G401.6 (cell line): ENCODE data around the gene CMKLR1.

Source experiments
- FAIRE-seq: peaks from 2 replicates; lab custom pipeline; 2012; peaks lifted over from hg19 to GRCh38; lab: Jason Lieb, UNC

Gene CMKLR1

GRCh38 chr12:108260969-108261368 is 78.1 kb downstream of the CMKLR1 start:
- no peak for FAIRE-seq

DNA sequence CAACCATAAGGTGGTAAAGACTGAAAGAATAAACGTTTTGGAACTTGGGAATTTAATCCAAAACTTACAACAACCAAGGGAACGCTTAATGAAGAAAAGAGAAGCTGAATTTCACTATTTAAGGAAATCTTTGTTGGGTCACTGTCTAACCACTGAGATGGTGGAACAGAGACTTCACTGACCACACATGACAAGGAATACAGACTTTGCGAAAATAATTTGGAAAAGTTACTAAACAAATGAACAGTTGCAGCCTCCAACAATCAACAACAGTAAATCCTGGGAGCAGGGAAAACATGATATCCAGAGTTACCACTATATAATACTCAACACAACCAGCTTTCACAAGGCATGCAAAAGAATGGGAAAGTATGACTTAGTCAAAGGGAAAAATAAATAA is 79.1 kb downstream of the CMKLR1 start:
- FAIRE-seq = no peak

- FAIRE-seq = no peak
Measured at GRCh38 chr12:108257610-108258106, 81.5 kb downstream of the CMKLR1 start.

- FAIRE-seq = no peak
Measured at GRCh38 chr12:108257004-108257403, 82.1 kb downstream of the CMKLR1 start.

- no peak for FAIRE-seq
Measured at GRCh38 chr12:108255252-108255602, 83.9 kb downstream of the CMKLR1 start.

- FAIRE-seq = no peak
Measured at GRCh38 chr12:108254517-108255251, 84.4 kb downstream of the CMKLR1 start.

DNA sequence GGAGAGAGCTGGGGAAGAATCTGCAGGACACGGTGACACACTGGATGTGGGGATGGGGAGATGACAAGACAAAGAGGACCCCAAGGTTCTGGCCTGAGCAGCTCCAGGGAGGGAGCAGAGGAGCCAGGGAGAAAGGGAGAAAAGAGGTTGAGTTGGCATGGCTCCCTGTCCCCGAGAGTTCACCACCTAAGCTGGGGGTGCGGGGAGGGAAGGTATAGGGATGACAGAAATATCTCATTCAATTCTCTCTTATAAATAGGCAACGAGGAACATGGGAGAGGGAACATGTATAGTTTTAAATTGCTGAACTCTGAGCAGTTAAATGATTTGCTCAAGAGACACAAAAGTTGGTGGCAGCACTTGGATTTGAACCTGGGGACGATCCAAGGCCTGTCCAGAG is 85.1 kb downstream of the CMKLR1 start:
- FAIRE-seq = no peak

DNA sequence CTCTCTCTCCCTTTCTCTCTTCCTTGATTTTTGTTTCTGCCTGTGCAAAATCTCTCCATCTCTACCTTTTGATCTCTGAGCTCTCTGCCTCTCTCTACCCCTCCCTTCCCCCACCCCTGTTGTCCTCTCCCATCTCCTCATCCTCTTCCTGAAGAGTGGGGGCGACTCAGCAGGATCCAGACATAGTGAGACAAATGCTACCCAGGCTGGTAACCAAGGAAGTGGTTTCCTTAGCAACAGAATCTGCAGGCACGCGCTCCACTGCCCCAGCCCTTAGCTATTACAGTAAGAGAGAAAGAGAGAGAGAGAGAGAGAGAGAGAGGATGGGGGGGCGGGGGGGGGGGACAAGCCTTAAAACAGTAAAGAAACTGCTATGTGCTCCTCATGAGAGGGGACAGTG is 85.6 kb downstream of the CMKLR1 start:
- FAIRE-seq = no peak

DNA sequence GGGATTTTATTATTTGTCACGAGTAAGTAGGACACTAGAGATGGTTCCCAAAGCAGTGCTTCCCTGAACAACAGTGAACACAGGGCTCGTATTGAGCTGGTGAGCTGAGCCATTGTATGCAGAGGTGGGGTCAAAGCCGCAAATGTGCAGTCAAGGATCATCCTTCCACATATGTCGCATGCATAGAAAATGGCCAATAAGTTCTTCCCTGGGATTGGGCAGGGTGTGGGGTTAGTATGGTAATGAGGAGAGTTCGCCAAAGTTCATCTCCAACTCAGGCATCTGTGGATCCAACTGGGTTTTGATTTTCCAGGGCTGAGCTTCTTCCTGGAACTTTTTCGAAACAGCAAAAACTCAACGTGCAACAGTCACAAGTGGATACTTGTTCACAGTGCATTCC is 86.6 kb downstream of the CMKLR1 start:
- no peak for FAIRE-seq

- no peak for FAIRE-seq
Measured at GRCh38 chr12:108248011-108248410, 91.1 kb downstream of the CMKLR1 start.

DNA sequence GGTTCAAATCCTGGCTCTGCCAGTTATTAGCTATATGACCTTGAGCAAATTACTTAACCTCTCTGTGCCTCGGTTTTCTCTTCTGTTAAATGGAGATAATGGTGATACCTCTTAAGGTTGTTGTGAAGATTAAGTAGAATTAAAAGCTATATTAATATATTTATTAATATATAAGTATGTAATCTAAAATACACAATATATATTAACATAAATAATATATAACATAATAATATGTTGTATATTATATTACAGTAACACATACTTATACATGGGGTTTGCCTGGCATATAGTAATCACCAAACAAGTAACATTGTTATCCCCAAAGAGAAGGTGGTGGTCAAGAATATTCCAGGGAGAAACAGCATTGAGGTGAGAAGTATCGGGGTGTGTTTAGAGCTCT is 92.0 kb downstream of the CMKLR1 start:
- FAIRE-seq = no peak

DNA sequence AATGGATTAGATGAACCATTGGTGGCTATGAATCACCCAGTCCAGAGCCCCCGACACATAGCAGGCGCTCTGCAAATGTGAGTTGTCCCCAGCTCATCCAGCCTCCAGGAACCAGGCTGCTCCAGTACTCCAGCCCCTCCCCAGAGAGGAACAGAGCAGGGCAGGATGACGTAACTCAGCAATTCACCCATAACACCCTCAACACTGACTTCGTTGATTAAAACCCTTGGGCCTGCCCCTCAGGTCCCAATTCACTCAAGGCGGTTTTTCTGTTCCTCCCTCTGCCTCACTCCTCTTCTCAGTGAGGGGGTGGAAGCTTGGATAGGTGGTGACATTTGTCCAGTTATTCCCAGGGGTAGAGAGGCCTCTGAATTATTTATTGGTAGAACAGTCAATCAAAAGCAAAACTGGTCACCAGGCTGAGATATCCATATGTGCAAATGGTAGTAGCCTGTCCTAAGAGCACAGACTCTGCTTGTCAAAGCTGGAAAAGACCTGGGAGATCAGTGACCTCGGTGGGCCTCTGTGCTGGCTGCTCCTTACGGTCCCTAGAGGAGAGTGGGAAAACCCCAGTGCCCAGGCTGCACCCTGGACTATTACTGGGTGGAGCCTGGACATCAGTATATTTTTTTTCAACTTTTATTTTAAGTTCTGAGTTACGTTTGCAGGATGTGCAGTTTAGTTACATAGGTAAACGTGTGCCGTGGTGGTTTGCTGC is 97.0 kb downstream of the CMKLR1 start:
- no peak for FAIRE-seq

DNA sequence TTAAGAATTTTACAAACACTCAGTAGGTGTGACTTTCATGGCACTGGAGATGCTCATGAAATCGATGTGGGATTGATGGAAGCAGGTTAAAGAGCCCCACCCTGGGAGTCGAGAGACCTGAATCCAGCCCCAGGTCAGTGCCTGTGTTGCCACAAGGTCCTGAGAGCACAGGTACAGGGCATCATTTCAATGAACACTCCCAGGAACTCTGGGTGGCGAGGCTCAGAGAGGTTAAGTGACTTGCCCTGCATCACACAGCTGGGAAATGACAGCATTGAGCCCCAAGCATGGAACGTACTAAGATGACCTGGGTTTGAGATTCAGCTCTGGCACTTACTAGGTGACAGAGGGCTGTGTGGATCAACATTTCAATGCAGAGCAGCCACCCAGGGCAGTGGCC is 98.2 kb downstream of the CMKLR1 start:
- FAIRE-seq = no peak

DNA sequence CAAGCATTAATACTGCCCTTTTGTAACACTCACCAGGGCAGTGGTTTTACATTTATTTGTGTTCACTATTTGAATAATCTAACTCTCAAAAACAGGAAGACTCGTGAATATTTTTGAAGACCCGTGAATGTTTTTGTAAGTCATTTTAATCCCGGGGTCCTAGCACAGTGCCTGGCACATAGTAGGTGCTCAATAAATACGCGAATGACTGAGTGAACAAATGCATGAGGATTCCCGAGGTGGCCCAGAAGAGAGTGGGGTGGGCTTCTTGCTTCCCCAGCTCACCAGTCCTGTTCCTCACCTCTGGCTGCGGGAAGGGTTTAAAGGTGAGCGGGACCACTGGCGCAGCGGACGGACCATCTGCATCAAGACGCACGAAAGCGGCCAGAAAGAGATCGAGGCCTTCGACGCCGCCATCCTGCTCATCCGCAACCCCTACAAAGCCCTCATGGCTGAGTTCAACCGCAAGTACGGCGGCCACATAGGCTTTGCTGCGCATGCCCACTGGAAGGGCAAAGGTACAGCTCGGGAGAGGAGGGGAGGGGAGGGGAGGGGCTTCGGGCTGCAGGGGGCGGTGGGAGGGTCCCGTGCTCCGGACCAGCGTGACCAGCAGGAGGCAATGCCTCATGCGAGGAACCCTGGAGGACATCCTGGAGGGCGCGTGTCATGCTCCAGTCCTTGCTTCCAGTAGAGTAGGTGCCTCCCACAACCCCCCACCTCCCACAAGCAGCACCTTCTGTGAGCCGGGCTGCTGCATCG is 98.9 kb downstream of the CMKLR1 start:
- no peak for FAIRE-seq

DNA sequence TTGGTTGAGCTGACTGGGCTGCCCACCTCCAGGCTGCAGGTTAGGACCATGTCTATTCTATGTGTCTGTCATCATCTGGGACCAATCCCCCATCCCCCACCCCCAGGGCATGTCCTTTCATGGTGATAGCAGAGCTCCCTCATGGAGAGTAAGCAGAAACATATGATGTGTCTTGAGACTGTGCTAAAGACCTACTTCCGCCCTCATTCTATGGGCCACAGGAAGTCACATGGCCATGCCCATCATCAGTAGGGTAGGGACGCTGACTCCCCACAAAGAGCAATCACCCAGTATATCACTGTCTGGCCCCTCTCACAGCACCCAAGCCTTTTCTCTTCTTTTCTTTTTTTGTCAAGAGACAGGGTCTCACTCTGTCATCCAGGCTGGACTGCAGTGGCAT is 99.7 kb downstream of the CMKLR1 start:
- FAIRE-seq = no peak

- no peak for FAIRE-seq
Measured at GRCh38 chr12:108238474-108238873, 100.6 kb downstream of the CMKLR1 start.
